Neural progenitor cell (in vitro differentiated cells): ENCODE measurements around the gene SUMF1.

Experiments
- CTCF ChIP-seq: fragments of 200-600 bp; sonication (generic); IDR thresholded peaks from 2 replicates; pipeline ENCODE4 v1.5.1; 2017; ENCODE audit warnings: antibody characterized with exemption, mild to moderate bottlenecking
- EZH2 ChIP-seq: fragments of 200-600 bp; sonication (generic); IDR thresholded peaks from 2 replicates; pipeline ENCODE4 v1.6.1; 2017; ENCODE audit warnings: antibody characterized with exemption, mild to moderate bottlenecking, moderate library complexity

- TF ChIP-seq EZH2, result no peak
- no peak for TF ChIP-seq CTCF
Measured at GRCh38 chr3:4448187-4448586, 18.9 kb downstream of the SUMF1 start.
